ENCODE measurements around the gene DCTN2. TPM values are rescaled to one million over a fixed set of nuclear protein-coding genes. Genes with fewer than 3 reads are reported as not detected.
A peak's percentile ranks its signal among the peaks of the same experiment; 100 is the strongest.

Gene DCTN2
- total RNA-seq, 1 donor from 2014 or later, result 91.8 TPM

DNA sequence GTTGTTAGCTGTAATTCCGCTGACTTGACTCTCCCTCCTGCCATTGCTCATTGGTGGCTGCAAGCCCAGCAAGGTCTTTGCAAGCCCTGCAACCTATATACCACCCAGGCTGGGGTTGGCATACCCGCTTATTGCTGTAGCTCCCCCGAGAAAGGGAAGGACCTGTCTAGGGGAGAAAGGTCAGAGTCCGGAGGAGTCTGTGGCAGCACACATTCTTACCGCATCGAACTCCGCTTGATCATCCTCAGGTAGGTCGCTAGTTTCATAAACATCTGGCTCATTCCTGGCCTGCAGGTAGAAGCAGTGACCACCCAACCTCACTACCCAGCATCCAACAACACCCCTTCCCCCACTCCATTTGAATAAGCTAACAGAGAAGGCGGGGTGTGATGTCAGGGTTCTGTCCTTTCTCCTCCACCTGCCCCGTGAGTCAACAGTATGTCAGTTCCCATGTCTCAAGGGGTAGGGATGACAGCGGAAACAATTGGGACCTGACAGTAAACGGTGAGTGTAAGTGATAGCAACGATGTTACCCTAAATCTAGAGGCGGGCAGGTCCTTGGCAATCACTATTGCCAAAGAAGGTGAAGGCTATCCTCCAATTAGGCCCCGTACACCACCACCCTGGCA lies 1.1 kb downstream of the DCTN2 start:
- no peak for ATAC-seq (ENCODE audit: low read depth)
- peak overlapping the region; percentile 84 for H3K27ac Mint-ChIP-seq

GRCh38 chr12:57543581-57543980 lies 3.4 kb downstream of the DCTN2 start:
- DNase-seq (no peak), ATAC-seq (ENCODE audit: low read depth) (no peak)
- Mint-ChIP-seq H3K4me3 (no peak overlapping the region), H3K4me1 (peaks cover 30% of the 10 kb centered on the region), H3K36me3 (ENCODE audit: low read depth) (peaks cover 46% of the 10 kb centered on the region), H3K27me3 (peaks cover under 1% of the 10 kb centered on the region), H3K9me3 (no peaks in the 10 kb centered on the region), H3K27ac (no peak overlapping the region)
- ChIA-PET CTCF (no interaction called here), POLR2A (no interaction called here)
- no peak for TF ChIP-seq CTCF (IDR thresholded peaks at IDR 0.05)
- intact Hi-C loops (cut with micrococcal nuclease), result no loop called here

More for the DNA sequence above, 1.1 kb downstream of the DCTN2 start:
- Mint-ChIP-seq H3K27me3 (peaks cover 9% of the 10 kb centered on the region), H3K36me3 (ENCODE audit: low read depth) (peaks cover 28% of the 10 kb centered on the region), H3K4me3 (peak overlapping the region; percentile 99), H3K4me1 (peaks cover 39% of the 10 kb centered on the region), H3K9me3 (no peaks in the 10 kb centered on the region)
- intact Hi-C loops (cut with micrococcal nuclease), result no loop called here
- ChIA-PET POLR2A (interaction anchor here (0.6 to 2.6 kb wide), 9 partner anchors 11 to 87 kb away, joined by 3 to 18 read pairs (median 5); partner anchors contain the start of genes ARHGAP9, DDIT3, GLI1 and MBD6), CTCF (interaction anchor here (1.2 kb wide), 1 partner anchor 87 kb away, joined by 3 read pairs; no protein-coding TSS in a partner anchor)
- no peak for TF ChIP-seq CTCF (IDR thresholded peaks at IDR 0.05)
- no peak for DNase-seq

DNA sequence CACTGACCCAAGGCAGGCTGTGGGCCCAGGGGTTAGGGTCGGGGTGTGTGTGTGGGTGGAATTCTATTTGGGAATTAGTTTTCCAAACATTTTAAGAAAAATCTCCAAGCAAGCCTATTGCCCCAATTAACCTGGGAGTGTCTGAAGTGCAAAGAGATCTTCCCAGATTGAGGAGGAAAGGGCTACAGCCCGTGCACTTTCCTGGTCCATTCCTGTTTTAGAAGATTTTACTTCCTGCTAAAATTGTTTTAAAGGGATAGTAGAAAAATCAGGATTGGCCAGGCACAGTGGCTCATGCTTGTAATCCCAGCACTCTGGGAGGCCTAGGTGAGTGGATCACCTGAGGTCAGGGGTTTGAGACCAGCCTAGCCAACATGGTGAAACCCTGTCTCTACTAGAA lies 5.3 kb downstream of the DCTN2 start:
- CTCF ChIA-PET, result no interaction called here
- DNase-seq (no peak), ATAC-seq (ENCODE audit: low read depth) (no peak)
- intact Hi-C loops (cut with micrococcal nuclease), result no loop called here
- H3K9me3 Mint-ChIP-seq, result no peaks in the 10 kb centered on the region
- H3K4me1 Mint-ChIP-seq, result peaks cover 21% of the 10 kb centered on the region
- peaks cover 57% of the 10 kb centered on the region for H3K36me3 Mint-ChIP-seq (ENCODE audit: low read depth)
- POLR2A ChIA-PET, result no interaction called here
- no peaks in the 10 kb centered on the region for H3K27me3 Mint-ChIP-seq
- no peak for TF ChIP-seq CTCF (IDR thresholded peaks at IDR 0.05)
- H3K4me3 Mint-ChIP-seq, result no peak overlapping the region
- no peak overlapping the region for H3K27ac Mint-ChIP-seq

GRCh38 chr12:57541001-57541400 lies 6.0 kb downstream of the DCTN2 start:
- CTCF ChIA-PET, result no interaction called here
- no peak overlapping the region for H3K4me3 Mint-ChIP-seq

More at GRCh38 chr12:57541001-57541400, 6.0 kb downstream of the DCTN2 start:
- Mint-ChIP-seq H3K27ac (no peak overlapping the region), H3K36me3 (ENCODE audit: low read depth) (peaks cover 58% of the 10 kb centered on the region), H3K9me3 (no peaks in the 10 kb centered on the region), H3K4me1 (peaks cover 15% of the 10 kb centered on the region), H3K27me3 (no peaks in the 10 kb centered on the region)
- DNase-seq (no peak), ATAC-seq (ENCODE audit: low read depth) (no peak)
- POLR2A ChIA-PET, result no interaction called here
- TF ChIP-seq CTCF (IDR thresholded peaks at IDR 0.05), result no peak
- intact Hi-C loops (cut with micrococcal nuclease), result no loop called here

Data from activated B cell treated with CpG ODN at 0.5 μM for 24 hours (primary cell).